ENCODE measurements around the gene MSANTD1.

The MSANTD1 gene

DNA sequence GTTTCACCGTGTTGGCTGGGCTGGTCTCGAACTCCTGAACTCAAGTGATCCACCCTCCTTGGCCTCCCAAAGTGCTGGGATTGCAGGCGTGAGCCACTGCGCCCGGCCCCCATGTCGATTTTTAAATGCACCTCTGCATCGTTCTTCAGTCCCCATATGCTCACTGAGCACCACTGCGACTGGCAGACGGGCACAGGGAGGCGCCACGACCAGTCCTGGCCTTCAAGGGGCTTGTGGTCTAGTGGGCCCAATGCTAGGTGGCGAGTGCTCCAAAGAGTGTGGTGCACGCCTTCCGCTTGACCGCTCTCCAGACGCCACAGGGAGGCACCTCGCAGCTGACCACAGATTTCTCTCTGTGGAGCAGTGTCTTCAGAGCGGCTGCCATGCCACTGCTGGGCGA lies 11.7 kb upstream of the MSANTD1 start:
- DNase-seq (ENCODE audit: insufficient read length, low spot score) (no peak), FAIRE-seq (no peak)
- TF ChIP-seq TAF1 (IDR thresholded peaks at IDR 0.05; ENCODE audit: low read depth, low read length), result no peak
- no peak for TF ChIP-seq POLR2AphosphoS5 (IDR thresholded peaks at IDR 0.05; ENCODE audit: low read depth, low read length)
- no peak for TF ChIP-seq POU2F2 (IDR thresholded peaks at IDR 0.05; ENCODE audit: low read depth, low read length)
- no peak for TF ChIP-seq POLR2A (IDR thresholded peaks at IDR 0.05; ENCODE audit: low read depth, low read length)
- no peak for TF ChIP-seq PAX5 (IDR thresholded peaks at IDR 0.05; ENCODE audit: insufficient read depth, low read length, severe bottlenecking)
- no peak for TF ChIP-seq SPI1 (IDR thresholded peaks at IDR 0.05; ENCODE audit: low read depth, low read length)

DNA sequence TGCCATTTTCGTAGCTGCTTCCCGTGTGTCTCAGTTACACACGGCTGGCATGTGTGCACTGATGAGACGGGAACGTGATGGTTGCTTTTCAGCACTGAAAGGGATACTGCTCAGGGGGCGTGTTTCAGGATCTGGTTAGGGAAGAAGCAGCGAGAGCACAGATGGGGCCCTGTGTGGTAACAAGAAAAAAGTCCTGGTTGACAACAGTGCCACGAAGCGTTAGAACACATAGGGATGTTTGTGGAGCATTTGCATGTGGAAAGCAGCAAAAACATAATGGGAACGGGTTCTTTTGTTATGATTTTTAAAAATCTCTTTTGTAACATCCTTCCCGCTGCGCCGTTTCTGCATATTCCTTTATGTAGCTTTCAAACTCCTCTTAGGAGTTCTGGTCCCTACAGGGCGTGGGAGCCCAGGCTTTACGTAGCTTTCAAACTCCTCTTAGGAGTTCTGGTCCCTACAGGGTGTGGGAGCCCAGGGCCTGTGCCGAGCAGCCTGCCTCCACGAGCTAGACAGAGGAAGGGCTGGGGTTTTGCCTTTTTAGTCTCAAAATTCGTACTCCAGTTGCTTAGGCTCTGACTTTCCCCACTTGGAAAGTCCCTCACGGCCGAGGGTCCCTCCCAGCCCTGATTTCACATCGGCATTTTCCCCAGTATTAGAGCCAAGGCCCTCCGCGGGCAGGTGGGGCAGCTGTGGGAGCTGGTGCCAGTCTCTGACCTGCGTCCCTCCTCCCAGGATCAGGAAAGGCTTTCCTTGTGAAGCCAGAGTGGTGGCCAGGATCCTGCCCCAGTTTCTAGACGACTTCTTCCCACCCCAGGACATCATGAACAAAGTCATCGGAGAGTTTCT lies 11.0 kb upstream of the MSANTD1 start:
- no peak for FAIRE-seq

DNA sequence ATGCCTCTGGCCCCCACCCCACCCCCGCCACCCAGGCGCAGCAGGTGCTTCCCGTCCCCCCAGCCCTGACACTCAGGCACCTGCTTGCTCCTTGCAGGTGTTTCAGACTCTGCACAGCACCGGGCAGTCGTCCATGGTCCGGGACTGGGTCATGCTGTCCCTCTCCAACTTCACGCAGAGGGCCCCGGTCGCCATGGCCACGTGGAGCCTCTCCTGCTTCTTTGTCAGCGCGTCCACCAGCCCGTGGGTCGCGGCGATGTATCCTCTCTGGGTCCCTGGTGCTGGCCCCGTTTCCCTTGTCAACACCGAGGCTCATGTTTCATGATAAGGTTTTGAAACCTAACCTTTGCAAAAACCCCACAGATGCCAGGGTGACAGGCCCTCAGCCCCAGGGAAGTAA lies 10.2 kb upstream of the MSANTD1 start:
- no peak for TF ChIP-seq SPI1 (IDR thresholded peaks at IDR 0.05; ENCODE audit: low read depth, low read length)
- no peak for FAIRE-seq
- DNase-seq (ENCODE audit: insufficient read length, low spot score), result no peak

More for the DNA sequence above, 11.0 kb upstream of the MSANTD1 start:
- no peak for DNase-seq (ENCODE audit: insufficient read length, low spot score)
- TF ChIP-seq PAX5 (IDR thresholded peaks at IDR 0.05; ENCODE audit: insufficient read depth, low read length, severe bottlenecking) (no peak), SPI1 (IDR thresholded peaks at IDR 0.05; ENCODE audit: low read depth, low read length) (no peak), POLR2A (IDR thresholded peaks at IDR 0.05; ENCODE audit: low read depth, low read length) (no peak), TAF1 (IDR thresholded peaks at IDR 0.05; ENCODE audit: low read depth, low read length) (no peak), POU2F2 (IDR thresholded peaks at IDR 0.05; ENCODE audit: low read depth, low read length) (no peak), POLR2AphosphoS5 (IDR thresholded peaks at IDR 0.05; ENCODE audit: low read depth, low read length) (no peak)

DNA sequence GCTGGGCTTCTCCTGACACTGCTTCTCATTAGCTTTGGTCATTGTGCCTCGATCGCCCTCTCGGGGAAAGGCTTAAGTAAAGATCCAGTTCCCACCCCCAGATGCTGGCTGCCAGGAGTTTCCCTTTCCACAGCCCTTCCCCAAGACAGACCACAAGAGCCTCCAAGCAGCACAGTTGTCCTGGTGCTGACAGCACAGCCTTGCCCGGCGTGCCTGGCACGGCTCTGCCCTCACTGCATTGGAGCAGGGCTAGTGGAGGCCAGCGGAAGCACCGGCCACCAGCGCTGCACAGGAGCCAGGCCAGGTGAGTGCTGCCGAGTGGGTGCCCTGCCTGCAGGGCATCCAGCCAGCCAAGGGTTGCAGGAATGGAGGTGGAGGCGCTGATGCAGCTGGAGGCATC lies 9.7 kb upstream of the MSANTD1 start:
- FAIRE-seq (no peak), DNase-seq (ENCODE audit: insufficient read length, low spot score) (no peak)
- TF ChIP-seq POLR2A (IDR thresholded peaks at IDR 0.05; ENCODE audit: low read depth, low read length), result no peak
- TF ChIP-seq SPI1 (IDR thresholded peaks at IDR 0.05; ENCODE audit: low read depth, low read length), result no peak
- TF ChIP-seq TAF1 (IDR thresholded peaks at IDR 0.05; ENCODE audit: low read depth, low read length), result no peak
- TF ChIP-seq PAX5 (IDR thresholded peaks at IDR 0.05; ENCODE audit: insufficient read depth, low read length, severe bottlenecking), result no peak
- TF ChIP-seq POU2F2 (IDR thresholded peaks at IDR 0.05; ENCODE audit: low read depth, low read length), result no peak
- no peak for TF ChIP-seq POLR2AphosphoS5 (IDR thresholded peaks at IDR 0.05; ENCODE audit: low read depth, low read length)

DNA sequence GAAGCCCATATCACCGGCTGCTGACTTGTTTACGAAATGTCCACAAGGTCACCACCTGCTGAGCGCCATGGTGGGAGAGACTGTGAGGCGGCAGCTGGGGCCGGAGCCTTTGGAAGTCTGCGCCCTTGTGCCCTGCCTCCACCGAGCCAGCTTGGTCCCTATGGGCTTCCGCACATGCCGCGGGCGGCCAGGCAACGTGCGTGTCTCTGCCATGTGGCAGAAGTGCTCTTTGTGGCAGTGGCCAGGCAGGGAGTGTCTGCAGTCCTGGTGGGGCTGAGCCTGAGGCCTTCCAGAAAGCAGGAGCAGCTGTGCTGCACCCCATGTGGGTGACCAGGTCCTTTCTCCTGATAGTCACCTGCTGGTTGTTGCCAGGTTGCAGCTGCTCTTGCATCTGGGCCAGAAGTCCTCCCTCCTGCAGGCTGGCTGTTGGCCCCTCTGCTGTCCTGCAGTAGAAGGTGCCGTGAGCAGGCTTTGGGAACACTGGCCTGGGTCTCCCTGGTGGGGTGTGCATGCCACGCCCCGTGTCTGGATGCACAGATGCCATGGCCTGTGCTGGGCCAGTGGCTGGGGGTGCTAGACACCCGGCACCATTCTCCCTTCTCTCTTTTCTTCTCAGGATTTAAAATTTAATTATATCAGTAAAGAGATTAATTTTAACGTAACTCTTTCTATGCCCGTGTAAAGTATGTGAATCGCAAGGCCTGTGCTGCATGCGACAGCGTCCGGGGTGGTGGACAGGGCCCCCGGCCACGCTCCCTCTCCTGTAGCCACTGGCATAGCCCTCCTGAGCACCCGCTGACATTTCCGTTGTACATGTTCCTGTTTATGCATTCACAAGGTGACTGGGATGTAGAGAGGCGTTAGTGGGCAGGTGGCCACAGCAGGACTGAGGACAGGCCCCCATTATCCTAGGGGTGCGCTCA lies 8.7 kb upstream of the MSANTD1 start:
- TF ChIP-seq SPI1 (IDR thresholded peaks at IDR 0.05; ENCODE audit: low read depth, low read length), result no peak
- no peak for TF ChIP-seq TAF1 (IDR thresholded peaks at IDR 0.05; ENCODE audit: low read depth, low read length)
- TF ChIP-seq PAX5 (IDR thresholded peaks at IDR 0.05; ENCODE audit: insufficient read depth, low read length, severe bottlenecking), result no peak
- no peak for TF ChIP-seq POLR2AphosphoS5 (IDR thresholded peaks at IDR 0.05; ENCODE audit: low read depth, low read length)
- TF ChIP-seq POLR2A (IDR thresholded peaks at IDR 0.05; ENCODE audit: low read depth, low read length), result no peak
- TF ChIP-seq POU2F2 (IDR thresholded peaks at IDR 0.05; ENCODE audit: low read depth, low read length), result no peak
- FAIRE-seq (no peak), DNase-seq (ENCODE audit: insufficient read length, low spot score) (no peak)

DNA sequence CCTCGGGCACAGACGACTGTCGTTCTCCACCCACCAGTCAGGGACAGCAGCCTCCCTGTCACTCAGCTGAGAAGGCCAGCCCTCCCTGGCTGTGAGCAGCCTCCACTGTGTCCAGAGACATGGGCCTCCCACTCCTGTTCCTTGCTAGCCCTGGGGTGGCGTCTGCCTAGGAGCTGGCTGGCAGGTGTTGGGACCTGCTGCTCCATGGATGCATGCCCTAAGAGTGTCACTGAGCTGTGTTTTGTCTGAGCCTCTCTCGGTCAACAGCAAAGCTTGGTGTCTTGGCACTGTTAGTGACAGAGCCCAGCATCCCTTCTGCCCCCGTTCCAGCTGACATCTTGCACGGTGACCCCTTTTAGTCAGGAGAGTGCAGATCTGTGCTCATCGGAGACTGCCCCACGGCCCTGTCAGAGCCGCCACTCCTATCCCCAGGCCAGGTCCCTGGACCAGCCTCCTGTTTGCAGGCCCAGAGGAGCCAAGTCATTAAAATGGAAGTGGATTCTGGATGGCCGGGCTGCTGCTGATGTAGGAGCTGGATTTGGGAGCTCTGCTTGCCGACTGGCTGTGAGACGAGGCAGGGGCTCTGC lies 7.9 kb upstream of the MSANTD1 start:
- no peak for TF ChIP-seq SPI1 (IDR thresholded peaks at IDR 0.05; ENCODE audit: low read depth, low read length)
- no peak for TF ChIP-seq POLR2A (IDR thresholded peaks at IDR 0.05; ENCODE audit: low read depth, low read length)
- TF ChIP-seq TAF1 (IDR thresholded peaks at IDR 0.05; ENCODE audit: low read depth, low read length), result no peak
- no peak for TF ChIP-seq POU2F2 (IDR thresholded peaks at IDR 0.05; ENCODE audit: low read depth, low read length)
- TF ChIP-seq POLR2AphosphoS5 (IDR thresholded peaks at IDR 0.05; ENCODE audit: low read depth, low read length), result no peak
- TF ChIP-seq PAX5 (IDR thresholded peaks at IDR 0.05; ENCODE audit: insufficient read depth, low read length, severe bottlenecking), result no peak
- FAIRE-seq, result no peak
- no peak for DNase-seq (ENCODE audit: insufficient read length, low spot score)

DNA sequence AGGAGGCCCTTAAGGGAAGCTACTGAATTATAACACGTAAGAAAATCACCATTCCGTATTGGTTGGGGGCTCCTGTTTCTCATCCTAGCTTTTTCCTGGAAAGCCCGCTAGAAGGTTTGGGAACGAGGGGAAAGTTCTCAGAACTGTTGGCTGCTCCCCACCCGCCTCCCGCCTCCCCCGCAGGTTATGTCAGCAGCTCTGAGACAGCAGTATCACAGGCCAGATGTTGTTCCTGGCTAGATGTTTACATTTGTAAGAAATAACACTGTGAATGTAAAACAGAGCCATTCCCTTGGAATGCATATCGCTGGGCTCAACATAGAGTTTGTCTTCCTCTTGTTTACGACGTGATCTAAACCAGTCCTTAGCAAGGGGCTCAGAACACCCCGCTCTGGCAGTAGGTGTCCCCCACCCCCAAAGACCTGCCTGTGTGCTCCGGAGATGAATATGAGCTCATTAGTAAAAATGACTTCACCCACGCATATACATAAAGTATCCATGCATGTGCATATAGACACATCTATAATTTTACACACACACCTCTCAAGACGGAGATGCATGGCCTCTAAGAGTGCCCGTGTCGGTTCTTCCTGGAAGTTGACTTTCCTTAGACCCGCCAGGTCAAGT lies 6.9 kb upstream of the MSANTD1 start:
- no peak for TF ChIP-seq POLR2A (IDR thresholded peaks at IDR 0.05; ENCODE audit: low read depth, low read length)
- TF ChIP-seq PAX5 (IDR thresholded peaks at IDR 0.05; ENCODE audit: insufficient read depth, low read length, severe bottlenecking), result no peak
- TF ChIP-seq SPI1 (IDR thresholded peaks at IDR 0.05; ENCODE audit: low read depth, low read length), result no peak
- TF ChIP-seq POLR2AphosphoS5 (IDR thresholded peaks at IDR 0.05; ENCODE audit: low read depth, low read length), result no peak; the same call in 1 of the 2 replicates
- DNase-seq (ENCODE audit: insufficient read length, low spot score) (no peak), FAIRE-seq (no peak)

DNA sequence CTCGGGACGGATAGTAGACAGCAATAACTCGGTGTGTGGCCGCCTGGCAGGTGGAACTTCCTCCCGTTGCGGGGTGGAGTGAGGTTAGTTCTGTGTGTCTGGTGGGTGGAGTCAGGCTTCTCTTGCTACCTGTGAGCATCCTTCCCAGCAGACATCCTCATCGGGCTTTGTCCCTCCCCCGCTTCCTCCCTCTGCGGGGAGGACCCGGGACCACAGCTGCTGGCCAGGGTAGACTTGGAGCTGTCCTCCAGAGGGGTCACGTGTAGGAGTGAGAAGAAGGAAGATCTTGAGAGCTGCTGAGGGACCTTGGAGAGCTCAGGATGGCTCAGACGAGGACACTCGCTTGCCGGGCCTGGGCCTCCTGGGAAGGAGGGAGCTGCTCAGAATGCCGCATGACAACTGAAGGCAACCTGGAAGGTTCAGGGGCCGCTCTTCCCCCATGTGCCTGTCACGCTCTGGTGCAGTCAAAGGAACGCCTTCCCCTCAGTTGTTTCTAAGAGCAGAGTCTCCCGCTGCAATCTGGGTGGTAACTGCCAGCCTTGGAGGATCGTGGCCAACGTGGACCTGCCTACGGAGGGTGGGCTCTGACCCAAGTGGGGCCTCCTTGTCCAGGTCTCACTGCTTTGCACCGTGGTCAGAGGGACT lies 5.7 kb upstream of the MSANTD1 start:
- no peak for DNase-seq (ENCODE audit: insufficient read length, low spot score)
- no peak for FAIRE-seq
- TF ChIP-seq POLR2AphosphoS5 (IDR thresholded peaks at IDR 0.05; ENCODE audit: low read depth, low read length) (peak; percentile 65; the same call in 1 of the 2 replicates), POU2F2 (IDR thresholded peaks at IDR 0.05; ENCODE audit: low read depth, low read length) (no peak)

DNA sequence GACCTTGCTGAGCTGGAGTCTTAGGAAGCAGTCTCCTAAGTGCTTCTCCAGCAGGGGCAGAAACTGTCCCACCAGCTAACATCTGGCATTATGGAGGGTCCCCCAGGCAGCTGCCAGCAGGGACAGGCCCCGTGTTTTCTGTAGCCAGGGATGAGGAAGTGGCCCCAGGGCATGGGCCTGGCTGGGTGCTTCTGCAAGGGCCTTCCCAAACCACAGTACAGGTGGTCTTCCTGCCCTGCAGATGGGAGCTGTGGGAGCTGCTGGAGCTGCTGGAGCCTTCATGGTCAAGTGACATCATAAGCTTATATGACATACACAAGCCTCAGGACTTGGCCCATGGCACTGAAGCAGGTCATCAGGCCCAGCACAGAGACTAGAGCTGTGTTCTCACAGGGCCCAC lies 5.0 kb upstream of the MSANTD1 start:
- no peak for FAIRE-seq

More for the DNA sequence above, 5.0 kb upstream of the MSANTD1 start:
- TF ChIP-seq PAX5 (IDR thresholded peaks at IDR 0.05; ENCODE audit: insufficient read depth, low read length, severe bottlenecking) (no peak), POLR2A (IDR thresholded peaks at IDR 0.05; ENCODE audit: low read depth, low read length) (no peak), SPI1 (IDR thresholded peaks at IDR 0.05; ENCODE audit: low read depth, low read length) (peak; percentile 20; the same call in 1 of the 2 replicates), TAF1 (IDR thresholded peaks at IDR 0.05; ENCODE audit: low read depth, low read length) (no peak), POLR2AphosphoS5 (IDR thresholded peaks at IDR 0.05; ENCODE audit: low read depth, low read length) (peak; percentile 44; the same call in 1 of the 2 replicates), POU2F2 (IDR thresholded peaks at IDR 0.05; ENCODE audit: low read depth, low read length) (no peak)
- no peak for DNase-seq (ENCODE audit: insufficient read length, low spot score)
